H1 (cell line): ENCODE results near the gene NSUN7. TPM values are rescaled to one million over a fixed set of nuclear protein-coding genes. Genes with fewer than 3 reads are reported as not detected.

Experiments
- CTCF ChIA-PET: fragments of 300-600 bp; sonication (Branson Sonifier 250); formaldehyde crosslinking; loops from one replicate; lab custom pipeline; 2021; ENCODE audit not compliant: partially characterized antibody; lab: Charles Lee
- POLR2A ChIA-PET: fragments of 300-600 bp; sonication (Branson Sonifier 250); formaldehyde crosslinking; loops from one replicate; lab custom pipeline; 2021; ENCODE audit warnings: inconsistent platforms; ENCODE audit not compliant: partially characterized antibody; lab: Charles Lee
- DNase-seq, 2 experiments: peaks; one replicate each; pipeline versions ENCODE4 v3.0.0 to v3.0.0-alpha.2; 2010 to 2022; ENCODE audit warnings: low spot score in 2 of 2, low read depth in 1 of 2, mixed read lengths in 1 of 2
- FAIRE-seq: peaks from 2 replicates; lab custom pipeline; 2011; peaks lifted over from hg19 to GRCh38; lab: Jason Lieb, UNC
- H2AFZ ChIP-seq: 2 replicates; pipeline ENCODE4 v1.8.1; 2012; ENCODE audit warnings: low read length, inconsistent platforms
- H2AK5ac ChIP-seq: 2 replicates; pipeline ENCODE4 v1.6.1; 2013; ENCODE audit warnings: low read depth, low read length
- H2BK120ac ChIP-seq: replicated peaks from 2 replicates; pipeline ENCODE3; 2013; ENCODE audit warnings: low read depth, low read length, inconsistent platforms
- H2BK12ac ChIP-seq: 2 replicates; pipeline ENCODE4 v1.6.1; 2013; ENCODE audit warnings: low read depth, low read length
- H2BK15ac ChIP-seq: 2 replicates; pipeline ENCODE4 v1.6.1; 2013; ENCODE audit warnings: low read length
- H2BK20ac ChIP-seq: 2 replicates; pipeline ENCODE4 v1.6.1; 2013; ENCODE audit warnings: low read length
- H2BK5ac ChIP-seq: 2 replicates; pipeline ENCODE4 v1.6.1; 2013; ENCODE audit warnings: low read depth, low read length
- H3K14ac ChIP-seq: 2 replicates; pipeline ENCODE4 v1.6.1; 2013; ENCODE audit warnings: inconsistent platforms; ENCODE audit not compliant: insufficient read length
- H3K18ac ChIP-seq: 2 replicates; pipeline ENCODE4 v1.6.1; 2013; ENCODE audit warnings: low read length; ENCODE audit errors: extremely low read depth
- H3K23ac ChIP-seq: 2 replicates; pipeline ENCODE4 v1.6.1; 2013; ENCODE audit warnings: inconsistent platforms; ENCODE audit not compliant: insufficient read length
- H3K23me2 ChIP-seq: 2 replicates; pipeline ENCODE4 v1.6.1; 2013; ENCODE audit warnings: low read depth, low read length
- H3K27ac ChIP-seq: 2 replicates; pipeline ENCODE4 v1.6.1; 2011; ENCODE audit warnings: low read depth, low read length, inconsistent platforms
- H3K27me3 ChIP-seq, 4 experiments: replicated peaks in 1 of 4; 1 replicate in 1 of 4; 2 replicates in 3 of 4; pipeline versions ENCODE4 v1.6.1 to v1.8.1; 2011 to 2013; ENCODE audit warnings: low read length in 3 of 4, mild to moderate bottlenecking in 3 of 4, inconsistent platforms in 2 of 4, mixed read lengths in 2 of 4, moderate library complexity in 1 of 4; ENCODE audit not compliant: control insufficient read depth in 3 of 4, insufficient read depth in 3 of 4; ENCODE audit errors: extremely low read depth in 1 of 4
- H3K36me3 ChIP-seq, 4 experiments: 2 replicates each; pipeline versions ENCODE4 v1.6.1 to v1.8.1; 2011 to 2013; ENCODE audit warnings: mild to moderate bottlenecking in 4 of 4, low read length in 3 of 4, moderate library complexity in 2 of 4, control low read depth in 1 of 4, inconsistent platforms in 1 of 4; ENCODE audit not compliant: insufficient read depth in 4 of 4, control insufficient read depth in 2 of 4
- H3K4ac ChIP-seq: replicated peaks from 2 replicates; pipeline ENCODE3; 2013; ENCODE audit warnings: low read length, low read depth, mixed read lengths, inconsistent platforms; ENCODE audit not compliant: insufficient read length
- H3K4me1 ChIP-seq, 4 experiments: replicated peaks in 1 of 4; 1 replicate in 1 of 4; 2 replicates in 3 of 4; pipeline versions ENCODE4 v1.6.1 to v1.8.1; 2011 to 2013; ENCODE audit warnings: low read length in 3 of 4, inconsistent platforms in 2 of 4, mixed read lengths in 1 of 4; ENCODE audit not compliant: insufficient read depth in 4 of 4, control insufficient read depth in 3 of 4
- H3K4me2 ChIP-seq, 2 experiments: 2 replicates each; pipeline versions ENCODE4 v1.6.1 to v1.8.1; 2011 to 2013; ENCODE audit warnings: low read depth in 2 of 2, low read length in 2 of 2, control low read depth in 1 of 2, inconsistent platforms in 1 of 2, mild to moderate bottlenecking in 1 of 2; ENCODE audit not compliant: insufficient read depth in 1 of 2
- H3K4me3 ChIP-seq, 4 experiments: fragments of 200-600, 300-600 bp in 1 of 4; sonication (generic), shearing (Covaris generic), sonication (Bioruptor Twin) in 1 of 4; 2 replicates each; pipeline versions ENCODE4 v1.5.1 to v1.8.1; 2011 to 2016; ENCODE audit warnings: low read length in 4 of 4, low read depth in 3 of 4, control low read depth in 2 of 4, inconsistent platforms in 2 of 4, mild to moderate bottlenecking in 2 of 4, mixed read lengths in 1 of 4, moderate library complexity in 1 of 4; ENCODE audit not compliant: insufficient read depth in 2 of 4; ENCODE audit errors: extremely low read depth in 1 of 4
- H3K56ac ChIP-seq: replicated peaks from 2 replicates; pipeline ENCODE3; 2013; ENCODE audit warnings: low read depth, mild to moderate bottlenecking, mixed read lengths, low read length, inconsistent platforms; ENCODE audit not compliant: insufficient read length
- H3K79me1 ChIP-seq: 2 replicates; pipeline ENCODE4 v1.6.1; 2013; ENCODE audit warnings: low read depth, low read length, control low read depth
- H3K79me2 ChIP-seq, 2 experiments: 2 replicates each; pipeline versions ENCODE4 v1.6.1 to v1.8.1; 2012 to 2013; ENCODE audit warnings: low read length in 2 of 2, mild to moderate bottlenecking in 2 of 2, inconsistent platforms in 1 of 2; ENCODE audit not compliant: insufficient read depth in 2 of 2, control insufficient read depth in 1 of 2
- H3K9ac ChIP-seq, 4 experiments: replicated peaks in 1 of 4; 1 replicate in 1 of 4; 2 replicates in 3 of 4; pipeline versions ENCODE4 v1.6.1 to v1.8.1; 2011 to 2013; ENCODE audit warnings: low read depth in 3 of 4, low read length in 3 of 4, control low read depth in 2 of 4, mild to moderate bottlenecking in 2 of 4, moderate library complexity in 2 of 4, inconsistent platforms in 1 of 4; ENCODE audit errors: extremely low read depth in 1 of 4
- H3K9me3 ChIP-seq, 2 experiments: 2 replicates each; pipeline versions ENCODE4 v1.6.1 to v1.8.1; 2012 to 2013; ENCODE audit warnings: mild to moderate bottlenecking in 2 of 2, moderate library complexity in 2 of 2, control low read depth in 1 of 2, inconsistent platforms in 1 of 2, low read depth in 1 of 2, low read length in 1 of 2, mixed read lengths in 1 of 2; ENCODE audit not compliant: insufficient read depth in 2 of 2
- H4K20me1 ChIP-seq, 2 experiments: replicated peaks in 1 of 2; 2 replicates each; pipeline versions ENCODE3 to v1.8.1; 2011 to 2013; ENCODE audit warnings: inconsistent platforms in 2 of 2, low read length in 2 of 2, mild to moderate bottlenecking in 1 of 2; ENCODE audit not compliant: insufficient read depth in 2 of 2, control insufficient read depth in 1 of 2
- H4K5ac ChIP-seq: 2 replicates; pipeline ENCODE4 v1.6.1; 2013; ENCODE audit warnings: low read length, low read depth, mixed read lengths, inconsistent platforms; ENCODE audit not compliant: insufficient read length
- H4K8ac ChIP-seq: 2 replicates; pipeline ENCODE4 v1.8.0; 2013; ENCODE audit warnings: mild to moderate bottlenecking, moderate library complexity, low read length, inconsistent platforms; ENCODE audit not compliant: insufficient read depth; ENCODE audit errors: extremely low read depth
- H4K91ac ChIP-seq: replicated peaks from 2 replicates; pipeline ENCODE3; 2013; ENCODE audit warnings: low read length, mixed read lengths, inconsistent platforms; ENCODE audit not compliant: insufficient read length
- CBX5 ChIP-seq: fragments of 300-800, 300-1000 bp; sonication (generic); IDR thresholded peaks from 2 replicates; pipeline ENCODE4 v1.7.1; 2016; ENCODE audit warnings: antibody characterized with exemption, low read length, low read depth
- CHD1 ChIP-seq: IDR thresholded peaks from 2 replicates; pipeline ENCODE4 v1.6.1; 2012; ENCODE audit warnings: low read depth, low read length, improper control_type of control experiment
- CTBP2 ChIP-seq: IDR thresholded peaks from 2 replicates; pipeline ENCODE4 v1.7.0; 2011; ENCODE audit warnings: borderline replicate concordance, mild to moderate bottlenecking, moderate library complexity, mixed read lengths, low read length; ENCODE audit not compliant: insufficient read depth, insufficient read length
- EGR1 ChIP-seq: IDR thresholded peaks from 2 replicates; pipeline ENCODE4 v1.6.1; 2011; ENCODE audit warnings: low read depth, low read length, borderline replicate concordance
- EZH2 ChIP-seq: fragments of 200-600 bp; sonication (generic); IDR thresholded peaks from 2 replicates; pipeline ENCODE4 v1.7.1; 2012; ENCODE audit warnings: low read depth, mild to moderate bottlenecking, moderate library complexity, low read length, inconsistent platforms; ENCODE audit not compliant: severe bottlenecking
- KDM4A ChIP-seq: IDR thresholded peaks from one replicate; pipeline ENCODE4 v1.7.1; 2012; ENCODE audit warnings: low read depth, mild to moderate bottlenecking, moderate library complexity, low read length, inconsistent platforms; ENCODE audit not compliant: severe bottlenecking
- MAFK ChIP-seq: IDR thresholded peaks from 2 replicates; pipeline ENCODE4 v1.6.1; 2012; ENCODE audit warnings: low read depth, mild to moderate bottlenecking, improper control_type of control experiment, low read length
- NANOG ChIP-seq: IDR thresholded peaks from 2 replicates; pipeline ENCODE4 v1.6.1; 2011; ENCODE audit warnings: low read length, low read depth, mild to moderate bottlenecking, inconsistent platforms; ENCODE audit not compliant: insufficient read depth, poor library complexity, severe bottlenecking
- NRF1 ChIP-seq: IDR thresholded peaks from 2 replicates; pipeline ENCODE4 v1.6.1; 2011; ENCODE audit warnings: mild to moderate bottlenecking, low read depth, low read length, improper control_type of control experiment
- RNF2 ChIP-seq: fragments of 200-900, 300-1000 bp; sonication (generic); IDR thresholded peaks from 2 replicates; pipeline ENCODE4 v1.7.1; 2016; ENCODE audit warnings: borderline replicate concordance, low read depth, mild to moderate bottlenecking, antibody characterized with exemption, low read length; ENCODE audit not compliant: poor library complexity, severe bottlenecking; ENCODE audit errors: missing control alignments
- SP2 ChIP-seq: IDR thresholded peaks from 2 replicates; pipeline ENCODE4 v1.6.1; 2012; ENCODE audit warnings: mild to moderate bottlenecking, low read length, inconsistent platforms
- TAF1 ChIP-seq: IDR thresholded peaks from 2 replicates; pipeline ENCODE4 v1.6.1; 2011; ENCODE audit warnings: mild to moderate bottlenecking, low read depth, low read length
- TAF7 ChIP-seq: optimal IDR thresholded peaks from 2 replicates; pipeline ENCODE3; 2011; ENCODE audit warnings: low read depth, mild to moderate bottlenecking, inconsistent platforms, low read length, moderate library complexity, borderline replicate concordance
- TEAD4 ChIP-seq: IDR thresholded peaks from 2 replicates; pipeline ENCODE4 v1.6.1; 2012; ENCODE audit warnings: low read depth, low read length, inconsistent platforms, mixed read lengths
- WGBS, 2 experiments: shearing (Covaris generic) in 1 of 2; methylation state at CpG; one replicate each; pipeline versions ENCODE4 v1.1.6 to v1.1.7; 2013 to 2015; ENCODE audit warnings: low lambda C conversion rate in 2 of 2, mixed read lengths in 2 of 2, inconsistent platforms in 1 of 2, low coverage in 1 of 2, missing lambda C conversion rate in 1 of 2; ENCODE audit not compliant: insufficient replicate concordance in 2 of 2, insufficient coverage in 1 of 2, insufficient read length in 1 of 2; ENCODE audit errors: extremely low coverage in 1 of 2, missing lambda C conversion rate in 1 of 2; 5-methylcytosine and 5-hydroxymethylcytosine counted together
- polyA plus RNA-seq, 7 experiments: library from polyadenylated mRNA; depleted of rRNA in 3 of 7; stranded (reverse) in 5 of 7; unstranded in 2 of 7; fragments of >200 nt in 5 of 7; fragments of 200-250 nt in 2 of 7; gene quantifications; 1 replicate in 5 of 7; 2 replicates in 1 of 7; 4 replicates in 1 of 7; pipeline versions ENCODE4 v1.2.1 to v1.2.3, GENCODE V29; 2011 to 2013; ENCODE audit warnings: missing spikeins in 2 of 7, mixed read lengths in 2 of 7
- total RNA-seq: library from RNA; stranded (reverse); fragmentation: NEBNext Ultra II Directional; extraction: Animal tissue kit (Norgen Biotek cat#: 25700); gene quantifications from 2 replicates; pipeline ENCODE4 v1.2.1, GENCODE V29; 2021

The NSUN7 gene
- total and polyA plus RNA-seq, 2 of the 8 experiments (the other 6 are each of a cell fraction or from before 2014, with no cell fraction given) = 8.8 to 24.4 TPM

GRCh38 chr4:40811956-40812355, 62.2 kb downstream of the NSUN7 start:
- Histone ChIP-seq H4K20me1 (no peaks in the 10 kb centered on the region), H2BK120ac (no peak overlapping the region), H4K5ac (no peak overlapping the region), H3K79me1 (no peaks in the 10 kb centered on the region), H2BK15ac (no peak overlapping the region), H3K23me2 (no peaks in the 10 kb centered on the region; the same call in 1 of the 2 replicates), H3K9ac (no peak overlapping the region), H3K4ac (no peak overlapping the region), H2AFZ (no peak overlapping the region), H3K4me2 (no peak overlapping the region), H4K8ac (no peak overlapping the region), H2BK5ac (no peak overlapping the region), H3K14ac (no peak overlapping the region), H2BK12ac (no peak overlapping the region), H3K36me3 (peaks cover 9 to 32% (median 21%) of the 10 kb centered on the region in 4 experiments), H3K27ac (no peak overlapping the region), H3K56ac (no peak overlapping the region), H3K18ac (no peak overlapping the region), H3K4me1 (no peaks in the 10 kb centered on the region), H3K79me2 (no peaks in the 10 kb centered on the region), H2AK5ac (no peak overlapping the region), H3K4me3 (no peak overlapping the region), H3K9me3 (no peaks in the 10 kb centered on the region), H4K91ac (no peak overlapping the region), H3K23ac (no peak overlapping the region), H3K27me3 (no peaks in the 10 kb centered on the region), H2BK20ac (no peak overlapping the region)
- FAIRE-seq (no peak), DNase-seq (no peak)
- ChIA-PET CTCF (interaction anchor here (0.6 to 1.2 kb wide), 4 partner anchors 12 to 308 kb away, joined by 3 to 4 read pairs (median 3); no protein-coding TSS in a partner anchor), POLR2A (interaction anchor here (0.9 to 1.2 kb wide), 3 partner anchors 31 to 62 kb away, joined by 3 to 4 read pairs (median 3); partner anchors contain the start of gene NSUN7)
- WGBS, 2 experiments = 93% methylated on average over 7 of the region's 7 CpGs; no CpG with 5 or more reads in 1 of the 2 experiments
- TF ChIP-seq KDM4A = no peak
- TF ChIP-seq MAFK = no peak
- TF ChIP-seq CTBP2 = no peak
- TF ChIP-seq NANOG = no peak
- no peak for TF ChIP-seq CBX5
- TF ChIP-seq RNF2 = no peak
- TF ChIP-seq TEAD4 = no peak
- no peak for TF ChIP-seq NRF1
- no peak for TF ChIP-seq EGR1
- no peak for TF ChIP-seq EZH2
- no peak for TF ChIP-seq TAF7
- no peak for TF ChIP-seq CHD1
- no peak for TF ChIP-seq SP2
- no peak for TF ChIP-seq TAF1
